OCI-LY3 (cell line): ENCODE results near the gene MAL.

Experiments
- H2AFZ ChIP-seq: fragments of 200-600, 300-600 bp; shearing (Covaris generic); 2 replicates; pipeline ENCODE4 v1.6.0; 2014; ENCODE audit warnings: antibody characterized with exemption, low read depth, low read length
- H3K27ac ChIP-seq: fragments of 200-600, 300-600 bp; sonication (generic); 2 replicates; pipeline ENCODE4 v1.5.1; 2014; ENCODE audit warnings: mild to moderate bottlenecking, low read length, moderate library complexity, mixed read lengths
- H3K27me3 ChIP-seq: fragments of 200-600, 300-600 bp; sonication (generic); 2 replicates; pipeline ENCODE4 v1.6.1; 2014; ENCODE audit warnings: low read depth, low read length, mixed read lengths
- H3K36me3 ChIP-seq: fragments of 200-600, 300-600 bp; sonication (generic); replicated peaks from 2 replicates; pipeline ENCODE3; 2014; ENCODE audit warnings: low read depth, low read length, mixed read lengths
- H3K4me1 ChIP-seq: fragments of 300-600, 200-600 bp; sonication (generic); 2 replicates; pipeline ENCODE4 v1.6.1; 2014; ENCODE audit warnings: low read length, mixed read lengths
- H3K4me2 ChIP-seq: fragments of 200-600, 300-600 bp; sonication (generic); 2 replicates; pipeline ENCODE4 v1.6.1; 2014; ENCODE audit warnings: low read length, mixed read lengths
- H3K4me3 ChIP-seq: fragments of 300-600, 200-600 bp; sonication (generic); 2 replicates; pipeline ENCODE4 v1.5.1; 2014; ENCODE audit warnings: antibody characterized with exemption, mild to moderate bottlenecking, low read length, moderate library complexity
- H3K79me2 ChIP-seq: fragments of 300-600, 200-600 bp; shearing (Covaris generic); 2 replicates; pipeline ENCODE4 v1.6.1; 2014; ENCODE audit warnings: mild to moderate bottlenecking, low read length, mixed read lengths
- H3K9ac ChIP-seq: fragments of 300-600, 200-600 bp; shearing (Covaris generic); 2 replicates; pipeline ENCODE4 v1.6.0; 2014; ENCODE audit warnings: mild to moderate bottlenecking, low read length, moderate library complexity
- H3K9me3 ChIP-seq: fragments of 200-600, 300-600 bp; shearing (Covaris generic); 2 replicates; pipeline ENCODE4 v1.6.1; 2014; ENCODE audit warnings: low read length, mixed read lengths; ENCODE audit not compliant: insufficient read depth
- H4K20me1 ChIP-seq: fragments of 200-600, 300-600 bp; sonication (generic); 2 replicates; pipeline ENCODE4 v1.6.1; 2016; ENCODE audit warnings: low read length, mixed read lengths; ENCODE audit not compliant: insufficient read depth
- EZH2phosphoT487 ChIP-seq: fragments of 200-600 bp; shearing (Covaris generic); IDR thresholded peaks from 2 replicates; pipeline ENCODE4 v1.6.1; 2018; ENCODE audit warnings: antibody characterized with exemption, mixed run types, low read depth
- TF ChIP-seq, protein P1 (sequence below): fragments of 200-600, 300-600 bp; sonication (generic); IDR thresholded peaks from 2 replicates; pipeline ENCODE4 v1.5.1; 2014; ENCODE audit warnings: antibody characterized with exemption, low read length, low read depth

The MAL gene

DNA sequence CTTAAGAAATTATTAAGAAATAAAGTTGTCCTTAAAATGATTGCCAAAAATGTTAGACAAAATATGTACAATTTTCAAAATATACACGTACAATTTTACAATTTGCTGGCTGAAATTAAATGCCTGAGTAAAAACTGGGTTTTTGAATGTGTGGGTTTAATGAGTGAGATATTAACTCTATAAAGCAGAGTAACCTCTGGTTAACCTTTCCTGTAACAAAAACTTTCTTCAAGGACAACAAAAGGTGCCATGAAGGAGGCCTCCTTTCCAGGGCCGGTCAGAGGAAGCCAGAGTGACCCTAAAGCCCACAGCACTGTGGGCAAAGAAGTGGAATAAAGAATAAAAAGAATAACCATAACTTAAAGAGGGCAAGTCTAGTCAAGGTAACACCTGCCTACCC is 16.5 kb upstream of the MAL start:
- Histone ChIP-seq H4K20me1 (no peaks in the 10 kb centered on the region), H3K4me2 (no peak overlapping the region), H3K9me3 (no peaks in the 10 kb centered on the region), H3K9ac (no peak overlapping the region), H2AFZ (no peak overlapping the region), H3K4me3 (no peak overlapping the region), H3K27me3 (no peaks in the 10 kb centered on the region), H3K36me3 (no peaks in the 10 kb centered on the region), H3K79me2 (no peaks in the 10 kb centered on the region), H3K27ac (no peak overlapping the region), H3K4me1 (peaks cover 16% of the 10 kb centered on the region)
- TF ChIP-seq, protein P1, sequence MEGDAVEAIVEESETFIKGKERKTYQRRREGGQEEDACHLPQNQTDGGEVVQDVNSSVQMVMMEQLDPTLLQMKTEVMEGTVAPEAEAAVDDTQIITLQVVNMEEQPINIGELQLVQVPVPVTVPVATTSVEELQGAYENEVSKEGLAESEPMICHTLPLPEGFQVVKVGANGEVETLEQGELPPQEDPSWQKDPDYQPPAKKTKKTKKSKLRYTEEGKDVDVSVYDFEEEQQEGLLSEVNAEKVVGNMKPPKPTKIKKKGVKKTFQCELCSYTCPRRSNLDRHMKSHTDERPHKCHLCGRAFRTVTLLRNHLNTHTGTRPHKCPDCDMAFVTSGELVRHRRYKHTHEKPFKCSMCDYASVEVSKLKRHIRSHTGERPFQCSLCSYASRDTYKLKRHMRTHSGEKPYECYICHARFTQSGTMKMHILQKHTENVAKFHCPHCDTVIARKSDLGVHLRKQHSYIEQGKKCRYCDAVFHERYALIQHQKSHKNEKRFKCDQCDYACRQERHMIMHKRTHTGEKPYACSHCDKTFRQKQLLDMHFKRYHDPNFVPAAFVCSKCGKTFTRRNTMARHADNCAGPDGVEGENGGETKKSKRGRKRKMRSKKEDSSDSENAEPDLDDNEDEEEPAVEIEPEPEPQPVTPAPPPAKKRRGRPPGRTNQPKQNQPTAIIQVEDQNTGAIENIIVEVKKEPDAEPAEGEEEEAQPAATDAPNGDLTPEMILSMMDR: no peak
- TF ChIP-seq EZH2phosphoT487: no peak

DNA sequence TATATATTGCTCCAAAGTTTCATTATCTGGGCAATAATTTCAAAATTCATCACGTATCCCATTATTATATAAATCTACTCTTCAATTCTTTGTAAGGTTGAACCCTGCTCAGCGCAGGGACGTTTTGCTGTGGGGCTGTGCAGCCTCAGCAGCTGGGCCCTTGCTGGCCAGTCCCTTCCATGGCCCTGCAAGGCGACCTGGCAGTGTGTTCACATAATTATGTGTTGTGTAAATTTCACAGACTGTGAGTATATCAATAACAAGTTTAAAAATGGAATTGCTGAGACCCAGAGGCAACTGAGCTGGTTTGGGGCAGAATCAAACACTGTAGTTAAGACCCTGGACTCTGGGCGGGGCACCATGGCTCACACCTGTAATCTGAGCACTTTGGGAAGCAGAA is 16.1 kb upstream of the MAL start:
- no peaks in the 10 kb centered on the region for H3K9me3 ChIP-seq
- H4K20me1 ChIP-seq: no peaks in the 10 kb centered on the region
- H3K27me3 ChIP-seq: no peaks in the 10 kb centered on the region
- H3K27ac ChIP-seq: no peak overlapping the region
- no peaks in the 10 kb centered on the region for H3K36me3 ChIP-seq
- no peak overlapping the region for H2AFZ ChIP-seq
- H3K4me2 ChIP-seq: no peak overlapping the region
- H3K9ac ChIP-seq: no peak overlapping the region
- no peak for TF ChIP-seq EZH2phosphoT487
- TF ChIP-seq, protein P1: no peak
- no peak overlapping the region for H3K4me3 ChIP-seq
- no peaks in the 10 kb centered on the region for H3K79me2 ChIP-seq
- peaks cover 20% of the 10 kb centered on the region for H3K4me1 ChIP-seq

DNA sequence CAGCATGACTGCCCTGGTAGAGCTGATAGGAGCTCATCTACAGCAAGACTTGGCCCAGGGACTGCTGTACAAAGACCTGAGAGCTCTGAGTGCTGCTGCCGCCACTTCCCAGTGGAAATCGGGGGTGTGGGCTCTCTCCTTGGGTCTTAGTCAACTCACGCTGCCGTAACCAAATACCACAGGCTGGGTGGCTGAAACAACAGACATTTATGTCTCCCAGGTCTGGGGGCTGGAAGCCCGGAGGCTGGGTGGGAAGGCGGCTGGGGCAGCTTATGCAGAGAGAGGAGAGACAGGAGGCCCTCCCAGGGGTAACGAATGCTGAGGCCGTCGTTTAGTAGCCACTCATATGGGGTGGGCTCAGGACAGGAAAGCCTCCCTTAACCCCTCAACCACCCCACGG is 15.4 kb upstream of the MAL start:
- no peaks in the 10 kb centered on the region for H3K36me3 ChIP-seq
- H2AFZ ChIP-seq: no peak overlapping the region
- no peak overlapping the region for H3K4me3 ChIP-seq
- H3K9ac ChIP-seq: no peak overlapping the region
- no peaks in the 10 kb centered on the region for H3K9me3 ChIP-seq
- no peak overlapping the region for H3K27ac ChIP-seq
- no peaks in the 10 kb centered on the region for H3K27me3 ChIP-seq
- H3K4me2 ChIP-seq: no peak overlapping the region
- H4K20me1 ChIP-seq: no peaks in the 10 kb centered on the region
- peaks cover 27% of the 10 kb centered on the region for H3K4me1 ChIP-seq
- TF ChIP-seq, protein P1: no peak
- TF ChIP-seq EZH2phosphoT487: no peak
- no peaks in the 10 kb centered on the region for H3K79me2 ChIP-seq

DNA sequence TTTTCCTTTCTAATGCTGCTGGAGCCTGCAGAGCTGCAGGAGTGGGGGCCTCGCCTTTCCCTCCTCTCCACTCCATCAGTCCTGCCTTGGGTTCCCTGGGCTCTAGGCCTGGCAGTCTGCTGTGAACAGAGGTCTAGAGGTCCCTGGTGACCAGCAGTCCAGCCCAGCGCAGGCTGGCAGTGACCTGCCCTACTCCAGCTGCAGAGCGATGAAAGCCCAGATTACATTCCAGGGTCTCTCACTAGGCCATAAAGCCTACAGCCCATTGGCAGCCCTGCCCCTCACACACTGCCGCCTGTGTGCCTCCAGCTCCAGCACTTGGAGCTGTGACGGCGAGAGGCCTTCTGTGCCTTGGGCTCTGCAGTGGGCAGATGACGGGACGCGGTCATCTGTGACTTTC is 14.8 kb upstream of the MAL start:
- no peaks in the 10 kb centered on the region for H3K36me3 ChIP-seq
- H3K27ac ChIP-seq: no peak overlapping the region
- H3K4me3 ChIP-seq: no peak overlapping the region
- no peak overlapping the region for H3K9ac ChIP-seq
- peaks cover 27% of the 10 kb centered on the region for H3K4me1 ChIP-seq
- no peak overlapping the region for H3K4me2 ChIP-seq
- no peaks in the 10 kb centered on the region for H3K27me3 ChIP-seq
- H3K9me3 ChIP-seq: no peaks in the 10 kb centered on the region
- TF ChIP-seq EZH2phosphoT487: no peak
- TF ChIP-seq, protein P1: no peak
- no peaks in the 10 kb centered on the region for H3K79me2 ChIP-seq
- no peak overlapping the region for H2AFZ ChIP-seq
- no peaks in the 10 kb centered on the region for H4K20me1 ChIP-seq
